Measurements from ENCODE around the gene SREBF1.

Gene SREBF1

GRCh38 chr17:17818088-17818526, 18.7 kb downstream of the SREBF1 start:
- DNase-seq, result no peak
- H3K36me3 ChIP-seq (ENCODE audit: control insufficient read depth, insufficient read depth, low read length), result peaks cover 37% of the 10 kb centered on the region
- no peak overlapping the region for H3K4me3 ChIP-seq (ENCODE audit: insufficient read depth, low read depth, low read length, poor library complexity, severe bottlenecking)
- no peak overlapping the region for H3K27ac ChIP-seq (ENCODE audit: insufficient read depth, low read length, poor library complexity, severe bottlenecking)
- H3K9me3 ChIP-seq (ENCODE audit: control insufficient read depth, low read length), result no peaks in the 10 kb centered on the region
- H3K4me1 ChIP-seq (ENCODE audit: control insufficient read depth, insufficient read depth, low read length, poor library complexity, severe bottlenecking), result peaks cover 29% of the 10 kb centered on the region
- H3K27me3 ChIP-seq (replicated peaks; ENCODE audit: control insufficient read depth, insufficient read depth, low read length, poor library complexity, severe bottlenecking), result no peaks in the 10 kb centered on the region

- no peaks in the 10 kb centered on the region for H3K9me3 ChIP-seq (ENCODE audit: control insufficient read depth, low read length)
- no peak for DNase-seq
- H3K4me1 ChIP-seq (ENCODE audit: control insufficient read depth, insufficient read depth, low read length, poor library complexity, severe bottlenecking), result peaks cover 24% of the 10 kb centered on the region
- H3K36me3 ChIP-seq (ENCODE audit: control insufficient read depth, insufficient read depth, low read length), result peaks cover 40% of the 10 kb centered on the region
- H3K27me3 ChIP-seq (replicated peaks; ENCODE audit: control insufficient read depth, insufficient read depth, low read length, poor library complexity, severe bottlenecking), result no peaks in the 10 kb centered on the region
- no peak overlapping the region for H3K27ac ChIP-seq (ENCODE audit: insufficient read depth, low read length, poor library complexity, severe bottlenecking)
- H3K4me3 ChIP-seq (ENCODE audit: insufficient read depth, low read depth, low read length, poor library complexity, severe bottlenecking), result no peak overlapping the region
Measured at GRCh38 chr17:17817552-17817947, 19.2 kb downstream of the SREBF1 start.

- Histone ChIP-seq H3K4me1 (ENCODE audit: control insufficient read depth, insufficient read depth, low read length, poor library complexity, severe bottlenecking) (peaks cover 23% of the 10 kb centered on the region), H3K27ac (ENCODE audit: insufficient read depth, low read length, poor library complexity, severe bottlenecking) (no peak overlapping the region), H3K4me3 (ENCODE audit: insufficient read depth, low read depth, low read length, poor library complexity, severe bottlenecking) (no peak overlapping the region), H3K36me3 (ENCODE audit: control insufficient read depth, insufficient read depth, low read length) (peaks cover 40% of the 10 kb centered on the region), H3K27me3 (replicated peaks; ENCODE audit: control insufficient read depth, insufficient read depth, low read length, poor library complexity, severe bottlenecking) (no peaks in the 10 kb centered on the region), H3K9me3 (ENCODE audit: control insufficient read depth, low read length) (no peaks in the 10 kb centered on the region)
- no peak for DNase-seq
Measured at GRCh38 chr17:17816831-17817551, 19.8 kb downstream of the SREBF1 start.

GRCh38 chr17:17816240-17816814, 20.5 kb downstream of the SREBF1 start:
- peaks cover 21% of the 10 kb centered on the region for H3K4me1 ChIP-seq (ENCODE audit: control insufficient read depth, insufficient read depth, low read length, poor library complexity, severe bottlenecking)
- no peaks in the 10 kb centered on the region for H3K27me3 ChIP-seq (replicated peaks; ENCODE audit: control insufficient read depth, insufficient read depth, low read length, poor library complexity, severe bottlenecking)
- peaks cover 43% of the 10 kb centered on the region for H3K36me3 ChIP-seq (ENCODE audit: control insufficient read depth, insufficient read depth, low read length)
- H3K4me3 ChIP-seq (ENCODE audit: insufficient read depth, low read depth, low read length, poor library complexity, severe bottlenecking), result no peak overlapping the region
- H3K27ac ChIP-seq (ENCODE audit: insufficient read depth, low read length, poor library complexity, severe bottlenecking), result no peak overlapping the region
- DNase-seq, result no peak
- no peaks in the 10 kb centered on the region for H3K9me3 ChIP-seq (ENCODE audit: control insufficient read depth, low read length)

GRCh38 chr17:17815436-17816200, 21.2 kb downstream of the SREBF1 start:
- Histone ChIP-seq H3K27ac (ENCODE audit: insufficient read depth, low read length, poor library complexity, severe bottlenecking) (no peak overlapping the region), H3K9me3 (ENCODE audit: control insufficient read depth, low read length) (no peaks in the 10 kb centered on the region), H3K4me3 (ENCODE audit: insufficient read depth, low read depth, low read length, poor library complexity, severe bottlenecking) (no peak overlapping the region), H3K27me3 (replicated peaks; ENCODE audit: control insufficient read depth, insufficient read depth, low read length, poor library complexity, severe bottlenecking) (no peaks in the 10 kb centered on the region), H3K36me3 (ENCODE audit: control insufficient read depth, insufficient read depth, low read length) (peaks cover 44% of the 10 kb centered on the region), H3K4me1 (ENCODE audit: control insufficient read depth, insufficient read depth, low read length, poor library complexity, severe bottlenecking) (peaks cover 21% of the 10 kb centered on the region)
- DNase-seq, result no peak

- H3K27ac ChIP-seq (ENCODE audit: insufficient read depth, low read length, poor library complexity, severe bottlenecking), result no peak overlapping the region
- no peaks in the 10 kb centered on the region for H3K27me3 ChIP-seq (replicated peaks; ENCODE audit: control insufficient read depth, insufficient read depth, low read length, poor library complexity, severe bottlenecking)
- H3K4me1 ChIP-seq (ENCODE audit: control insufficient read depth, insufficient read depth, low read length, poor library complexity, severe bottlenecking), result peaks cover 16% of the 10 kb centered on the region
- DNase-seq, result no peak
- H3K36me3 ChIP-seq (ENCODE audit: control insufficient read depth, insufficient read depth, low read length), result peaks cover 44% of the 10 kb centered on the region
- no peak overlapping the region for H3K4me3 ChIP-seq (ENCODE audit: insufficient read depth, low read depth, low read length, poor library complexity, severe bottlenecking)
- no peaks in the 10 kb centered on the region for H3K9me3 ChIP-seq (ENCODE audit: control insufficient read depth, low read length)
Measured at GRCh38 chr17:17815062-17815406, 21.8 kb downstream of the SREBF1 start.

GRCh38 chr17:17814162-17815061, 22.4 kb downstream of the SREBF1 start:
- Histone ChIP-seq H3K27me3 (replicated peaks; ENCODE audit: control insufficient read depth, insufficient read depth, low read length, poor library complexity, severe bottlenecking) (no peaks in the 10 kb centered on the region), H3K36me3 (ENCODE audit: control insufficient read depth, insufficient read depth, low read length) (peaks cover 44% of the 10 kb centered on the region), H3K9me3 (ENCODE audit: control insufficient read depth, low read length) (no peaks in the 10 kb centered on the region), H3K27ac (ENCODE audit: insufficient read depth, low read length, poor library complexity, severe bottlenecking) (no peak overlapping the region), H3K4me3 (ENCODE audit: insufficient read depth, low read depth, low read length, poor library complexity, severe bottlenecking) (no peak overlapping the region), H3K4me1 (ENCODE audit: control insufficient read depth, insufficient read depth, low read length, poor library complexity, severe bottlenecking) (peaks cover 10% of the 10 kb centered on the region)
- DNase-seq, result no peak

- H3K27ac ChIP-seq (ENCODE audit: insufficient read depth, low read length, poor library complexity, severe bottlenecking), result no peak overlapping the region
Measured at GRCh38 chr17:17813725-17814095, 23.1 kb downstream of the SREBF1 start.

GRCh38 chr17:17813055-17813724, 23.6 kb downstream of the SREBF1 start:
- Histone ChIP-seq H3K4me1 (ENCODE audit: control insufficient read depth, insufficient read depth, low read length, poor library complexity, severe bottlenecking) (peaks cover 5% of the 10 kb centered on the region), H3K36me3 (ENCODE audit: control insufficient read depth, insufficient read depth, low read length) (peaks cover 35% of the 10 kb centered on the region), H3K4me3 (ENCODE audit: insufficient read depth, low read depth, low read length, poor library complexity, severe bottlenecking) (no peak overlapping the region), H3K27me3 (replicated peaks; ENCODE audit: control insufficient read depth, insufficient read depth, low read length, poor library complexity, severe bottlenecking) (no peaks in the 10 kb centered on the region), H3K27ac (ENCODE audit: insufficient read depth, low read length, poor library complexity, severe bottlenecking) (no peak overlapping the region), H3K9me3 (ENCODE audit: control insufficient read depth, low read length) (no peaks in the 10 kb centered on the region)
- DNase-seq, result no peak

More at GRCh38 chr17:17813725-17814095, 23.1 kb downstream of the SREBF1 start:
- no peak for DNase-seq
- Histone ChIP-seq H3K4me1 (ENCODE audit: control insufficient read depth, insufficient read depth, low read length, poor library complexity, severe bottlenecking) (peaks cover 5% of the 10 kb centered on the region), H3K27me3 (replicated peaks; ENCODE audit: control insufficient read depth, insufficient read depth, low read length, poor library complexity, severe bottlenecking) (no peaks in the 10 kb centered on the region), H3K9me3 (ENCODE audit: control insufficient read depth, low read length) (no peaks in the 10 kb centered on the region), H3K36me3 (ENCODE audit: control insufficient read depth, insufficient read depth, low read length) (peaks cover 40% of the 10 kb centered on the region), H3K4me3 (ENCODE audit: insufficient read depth, low read depth, low read length, poor library complexity, severe bottlenecking) (no peak overlapping the region)
